CD4-positive, alpha-beta T cell (primary cell): ENCODE results near the gene FAM193B. TPM values are rescaled to one million over a fixed set of nuclear protein-coding genes. Genes with fewer than 3 reads are reported as not detected.

Experiments
- ATAC-seq: fragments of 200-7000 bp; cut with Tn5 transposase; one replicate; pipeline ENCODE4 v1.10.0; 2022; ENCODE audit warnings: mild to moderate bottlenecking; ENCODE audit not compliant: poor library complexity
- CTCF ChIA-PET: fragments of 350-600 bp; sonication (Branson Sonifier 250); formaldehyde crosslinking; loops from one replicate; lab custom pipeline; 2021; ENCODE audit warnings: antibody characterized with exemption, inconsistent platforms; lab: Charles Lee
- POLR2A ChIA-PET: fragments of 350-600 bp; sonication (Branson Sonifier 250); formaldehyde crosslinking; loops from one replicate; lab custom pipeline; 2021; ENCODE audit warnings: antibody characterized with exemption, inconsistent platforms; lab: Charles Lee
- DNase-seq, 14 experiments: peaks; one replicate each; pipeline ENCODE4 v3.0.0-alpha.2; 2013 to 2020; ENCODE audit warnings: mixed read lengths in 2 of 14
- H3K27ac ChIP-seq, 2 donors: one replicate each; pipeline versions ENCODE4 v1.5.1 to v1.7.0; 2013; ENCODE audit warnings: low read length in 2 of 2, low read depth in 1 of 2, mild to moderate bottlenecking in 1 of 2
- H3K27me3 ChIP-seq, 2 experiments: 1 replicate in 1 of 2; 2 replicates in 1 of 2; pipeline versions ENCODE4 v1.6.1 to v1.7.0; 2013; ENCODE audit warnings: low read length in 2 of 2, control low read depth in 1 of 2, mild to moderate bottlenecking in 1 of 2, moderate library complexity in 1 of 2; ENCODE audit not compliant: insufficient read depth in 2 of 2, control insufficient read depth in 1 of 2
- H3K36me3 ChIP-seq: one replicate; pipeline ENCODE4 v1.6.1; 2013; ENCODE audit warnings: low read length, control low read depth; ENCODE audit not compliant: insufficient read depth
- H3K4me1 ChIP-seq: one replicate; pipeline ENCODE4 v1.6.1; 2013; ENCODE audit warnings: low read length, control low read depth; ENCODE audit not compliant: insufficient read depth
- H3K4me3 ChIP-seq: one replicate; pipeline ENCODE4 v1.5.1; 2013; ENCODE audit warnings: mild to moderate bottlenecking, low read length, moderate library complexity
- H3K9me3 ChIP-seq, 2 experiments: 1 replicate in 1 of 2; 2 replicates in 1 of 2; pipeline versions ENCODE4 v1.6.1 to v1.7.0; 2013; ENCODE audit warnings: low read length in 2 of 2, mild to moderate bottlenecking in 2 of 2, control low read depth in 1 of 2, moderate library complexity in 1 of 2; ENCODE audit not compliant: control insufficient read depth in 1 of 2, insufficient read depth in 1 of 2
- H3K27ac Mint-ChIP-seq: one replicate; pipeline ENCODE4 v1.8.0; 2020; ENCODE audit warnings: mixed read lengths
- H3K27me3 Mint-ChIP-seq: one replicate; pipeline ENCODE4 v1.8.0; 2021; ENCODE audit warnings: mixed read lengths
- H3K36me3 Mint-ChIP-seq: one replicate; pipeline ENCODE4 v1.8.0; 2021; ENCODE audit warnings: low read depth, mixed read lengths
- H3K4me1 Mint-ChIP-seq: one replicate; pipeline ENCODE4 v1.8.0; 2021; ENCODE audit warnings: low read depth, mixed read lengths
- H3K4me3 Mint-ChIP-seq: one replicate; pipeline ENCODE4 v1.8.0; 2020; ENCODE audit warnings: mild to moderate bottlenecking, mixed read lengths
- H3K9me3 Mint-ChIP-seq: one replicate; pipeline ENCODE4 v1.8.0; 2020; ENCODE audit warnings: mixed read lengths
- CTCF ChIP-seq: fragments of 200-600 bp; IDR thresholded peaks from one replicate; pipeline ENCODE4 v1.8.0; 2022; ENCODE audit warnings: antibody characterized with exemption, mild to moderate bottlenecking
- intact Hi-C, 2 experiments: fragments of 100-400 bp; cut with DNase I in 1 of 2; cut with micrococcal nuclease in 1 of 2; formaldehyde crosslinking; loops; one replicate each; pipeline versions ENCODE4 v1.15.1 to v1.9.0; 2023 to 2025; cut with DNase I, micrococcal nuclease
- total RNA-seq, 174 experiments: library from RNA in 2 of 174; stranded (reverse) in 2 of 174; gene quantifications; one replicate each; pipeline ENCODE4 v1.2.3 and lab custom pipeline; 2021 to 2026

Gene FAM193B
- total RNA-seq, 2 experiments from 2014 or later = 150 to 155 TPM

- intact Hi-C loops = no loop called here
- TF ChIP-seq CTCF = no peak
- Histone ChIP-seq H3K27me3 (no peaks in the 10 kb centered on the region), H3K27ac (no peak overlapping the region), H3K9me3 (no peaks in the 10 kb centered on the region), H3K36me3 (no peaks in the 10 kb centered on the region), H3K4me3 (no peak overlapping the region), H3K4me1 (peaks cover 30% of the 10 kb centered on the region)
- ChIA-PET POLR2A (interaction anchor here (0.9 to 1.2 kb wide), 3 partner anchors 31 to 52 kb away, joined by 3 to 5 read pairs (median 3); partner anchors contain the start of gene GRK6), CTCF (interaction anchor here (0.9 kb wide), 1 partner anchor 73 kb away, joined by 3 read pairs; no protein-coding TSS in a partner anchor)
- Mint-ChIP-seq H3K9me3 (no peaks in the 10 kb centered on the region), H3K4me1 (peaks cover 36% of the 10 kb centered on the region), H3K27ac (peak overlapping the region; percentile 17), H3K27me3 (peaks cover 6% of the 10 kb centered on the region), H3K36me3 (no peaks in the 10 kb centered on the region), H3K4me3 (peak overlapping the region; percentile 34)
- no peak for ATAC-seq
- DNase-seq = no peak
Measured at GRCh38 chr5:177477701-177478477, 76.5 kb downstream of the FAM193B start.

GRCh38 chr5:177476531-177477233 lies 77.7 kb downstream of the FAM193B start:
- no peak for DNase-seq
- no peak for ATAC-seq
- TF ChIP-seq CTCF = no peak
- H3K4me1 ChIP-seq = peaks cover 41% of the 10 kb centered on the region
- intact Hi-C loops = no loop called here
- ChIA-PET POLR2A (interaction anchor here (1.3 kb wide), 1 partner anchor 86 kb away, joined by 3 read pairs; no protein-coding TSS in a partner anchor), CTCF (interaction anchor here (0.7 kb wide), 1 partner anchor 21 kb away, joined by 3 read pairs; no protein-coding TSS in a partner anchor)
- no peak overlapping the region for H3K27ac ChIP-seq
- Mint-ChIP-seq H3K27me3 (peaks cover 6% of the 10 kb centered on the region), H3K9me3 (no peaks in the 10 kb centered on the region), H3K36me3 (no peaks in the 10 kb centered on the region), H3K4me3 (peak overlapping the region; percentile 74), H3K27ac (peak overlapping the region; percentile 4), H3K4me1 (peaks cover 36% of the 10 kb centered on the region)
- no peak overlapping the region for H3K4me3 ChIP-seq
- H3K9me3 ChIP-seq = no peaks in the 10 kb centered on the region
- peaks cover 0 to 5% of the 10 kb centered on the region in 2 experiments for H3K27me3 ChIP-seq
- no peaks in the 10 kb centered on the region for H3K36me3 ChIP-seq

GRCh38 chr5:177475563-177476427 lies 78.6 kb downstream of the FAM193B start:
- ATAC-seq = no peak
- Mint-ChIP-seq H3K36me3 (no peaks in the 10 kb centered on the region), H3K27me3 (peaks cover 6% of the 10 kb centered on the region), H3K4me1 (peaks cover 36% of the 10 kb centered on the region), H3K9me3 (no peaks in the 10 kb centered on the region), H3K4me3 (peak overlapping the region; percentile 74), H3K27ac (peak overlapping the region; percentile 4)
- ChIA-PET CTCF (interaction anchor here (0.7 kb wide), 1 partner anchor 20 kb away, joined by 3 read pairs; no protein-coding TSS in a partner anchor), POLR2A (interaction anchor here (1.3 kb wide), 1 partner anchor 85 kb away, joined by 3 read pairs; no protein-coding TSS in a partner anchor)
- H3K36me3 ChIP-seq = no peaks in the 10 kb centered on the region
- H3K4me3 ChIP-seq = no peak overlapping the region
- no peak for DNase-seq
- peaks cover 0 to 5% of the 10 kb centered on the region in 2 experiments for H3K27me3 ChIP-seq
- no peak for TF ChIP-seq CTCF
- H3K27ac ChIP-seq = no peak overlapping the region
- H3K4me1 ChIP-seq = peaks cover 46% of the 10 kb centered on the region
- H3K9me3 ChIP-seq = no peaks in the 10 kb centered on the region
- intact Hi-C loops = loop anchor here in 1 of 2 experiments (2.0 kb wide), 1 partner anchor 21 kb away; the partner anchor contains the start of gene PDLIM7
